Myocyte (in vitro differentiated cells): ENCODE measurements around the gene PAGR1. TPM values are rescaled to one million over a fixed set of nuclear protein-coding genes. Genes with fewer than 3 reads are reported as not detected.
A peak's percentile ranks its signal among the peaks of the same experiment; 100 is the strongest.
"Not testable (repeated sequence)": the region's sequence is repeated elsewhere in the genome, so short reads cannot be mapped to it uniquely, and the experiment has no call there.

ENCODE experiments used
- DNase-seq: peaks from one replicate; pipeline ENCODE4 v3.0.0-alpha.2; 2012; ENCODE audit warnings: low read depth
- total RNA-seq: library from RNA; depleted of rRNA; stranded (reverse); fragments of >200 nt; gene quantifications from 2 replicates; pipeline ENCODE4 v1.2.3, GENCODE V29; 2014

The PAGR1 gene
- total RNA-seq, 1 donor from 2014 or later = 38.4 TPM

DNA sequence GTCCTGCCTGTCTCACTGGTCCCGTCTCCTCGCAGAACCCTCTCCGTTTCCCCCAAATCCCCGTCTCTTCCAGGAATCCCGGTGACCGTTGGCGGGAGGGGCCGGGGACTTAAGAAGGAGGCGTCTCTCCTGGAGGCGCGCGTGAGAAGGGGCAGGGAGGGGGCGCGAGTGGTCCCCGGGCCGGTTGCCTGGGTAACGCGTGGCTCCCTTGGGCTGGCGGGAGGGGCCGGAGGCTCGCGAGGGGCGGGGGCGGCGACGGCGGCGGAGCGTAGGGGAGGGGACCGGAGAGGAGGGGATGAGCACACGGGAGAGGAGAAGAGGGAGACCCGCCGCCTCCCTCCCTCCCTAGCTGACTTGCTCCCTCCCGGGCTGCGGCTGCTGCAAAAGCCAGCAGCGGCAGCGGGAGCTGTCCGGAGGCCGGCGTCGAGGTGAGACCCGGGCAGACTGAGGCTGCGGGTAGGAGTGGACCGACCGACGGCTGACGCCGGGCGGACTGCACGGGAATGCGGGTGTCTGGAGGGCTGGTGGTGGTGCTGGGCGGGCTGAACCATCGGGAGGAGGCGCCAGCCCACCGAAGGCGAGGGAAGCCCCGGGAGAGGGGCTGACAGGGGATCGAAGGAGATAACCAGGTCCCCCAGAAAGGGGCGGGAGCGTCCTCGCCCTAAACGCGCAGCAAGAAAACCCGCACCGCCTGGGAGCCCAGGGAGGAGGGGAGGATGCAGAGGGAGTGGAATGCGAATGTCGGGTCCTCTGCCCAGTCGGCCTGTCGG is 3.9 kb upstream of the PAGR1 start, which contains the start of gene PRRT2:
Gene PRRT2, plus strand, starts transcription at position 298 of the 770 bp plus-strand sequence. CDS start 862 bp downstream, outside the sequence.
- DNase-seq = peak; percentile 56

DNA sequence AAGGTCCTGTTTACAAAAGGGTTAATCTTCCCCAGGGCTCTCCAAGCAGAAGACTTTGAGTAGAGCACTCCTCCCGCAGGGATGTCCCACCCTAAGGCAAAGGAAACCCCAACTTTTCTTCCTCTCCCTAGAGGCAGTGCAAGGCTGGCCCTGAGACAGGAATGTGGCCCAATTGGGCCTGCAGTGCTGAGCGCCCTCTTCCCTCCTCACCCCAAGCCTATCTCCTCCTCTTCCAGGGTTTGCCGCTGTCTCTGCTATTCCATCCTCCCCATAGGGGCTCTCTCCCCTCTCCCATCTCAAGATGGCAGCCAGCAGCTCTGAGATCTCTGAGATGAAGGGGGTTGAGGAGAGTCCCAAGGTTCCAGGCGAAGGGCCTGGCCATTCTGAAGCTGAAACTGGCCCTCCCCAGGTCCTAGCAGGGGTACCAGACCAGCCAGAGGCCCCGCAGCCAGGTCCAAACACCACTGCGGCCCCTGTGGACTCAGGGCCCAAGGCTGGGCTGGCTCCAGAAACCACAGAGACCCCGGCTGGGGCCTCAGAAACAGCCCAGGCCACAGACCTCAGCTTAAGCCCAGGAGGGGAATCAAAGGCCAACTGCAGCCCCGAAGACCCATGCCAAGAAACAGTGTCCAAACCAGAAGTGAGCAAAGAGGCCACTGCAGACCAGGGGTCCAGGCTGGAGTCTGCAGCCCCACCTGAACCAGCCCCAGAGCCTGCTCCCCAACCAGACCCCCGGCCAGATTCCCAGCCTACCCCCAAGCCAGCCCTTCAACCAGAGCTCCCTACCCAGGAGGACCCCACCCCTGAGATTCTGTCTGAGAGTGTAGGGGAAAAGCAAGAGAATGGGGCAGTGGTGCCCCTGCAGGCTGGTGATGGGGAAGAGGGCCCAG is 3.0 kb upstream of the PAGR1 start:
- no peak for DNase-seq

DNA sequence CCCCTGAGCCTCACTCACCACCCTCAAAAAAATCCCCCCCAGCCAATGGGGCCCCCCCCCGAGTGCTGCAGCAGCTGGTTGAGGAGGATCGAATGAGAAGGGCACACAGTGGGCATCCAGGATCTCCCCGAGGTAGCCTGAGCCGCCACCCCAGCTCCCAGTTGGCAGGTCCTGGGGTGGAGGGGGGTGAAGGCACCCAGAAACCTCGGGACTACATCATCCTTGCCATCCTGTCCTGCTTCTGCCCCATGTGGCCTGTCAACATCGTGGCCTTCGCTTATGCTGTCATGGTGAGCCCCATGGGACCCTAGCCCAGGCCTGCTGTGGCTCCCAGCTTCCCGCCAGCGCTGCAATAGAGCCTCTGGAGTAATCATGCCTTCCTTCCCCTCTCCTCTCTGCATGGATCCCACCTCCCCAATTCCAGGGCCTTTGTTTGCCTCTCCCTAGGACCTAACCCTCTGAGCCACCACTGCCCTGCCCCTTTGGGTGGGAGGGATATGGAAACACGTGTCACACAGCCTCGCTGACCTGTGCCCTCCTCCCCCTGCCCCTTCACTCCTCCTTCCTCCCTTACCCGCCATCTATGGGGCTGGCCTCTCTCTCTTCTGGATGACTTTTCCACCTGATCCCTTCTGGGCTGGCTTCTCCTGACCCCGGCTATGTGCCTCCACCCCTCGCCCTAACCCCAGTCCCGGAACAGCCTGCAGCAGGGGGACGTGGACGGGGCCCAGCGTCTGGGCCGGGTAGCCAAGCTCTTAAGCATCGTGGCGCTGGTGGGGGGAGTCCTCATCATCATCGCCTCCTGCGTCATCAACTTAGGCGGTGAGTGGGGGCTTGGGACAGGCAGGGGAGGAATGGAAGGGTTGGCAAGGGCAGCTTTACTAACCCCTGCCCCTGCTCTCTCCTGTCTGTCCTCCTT is 2.0 kb upstream of the PAGR1 start:
- no peak for DNase-seq

DNA sequence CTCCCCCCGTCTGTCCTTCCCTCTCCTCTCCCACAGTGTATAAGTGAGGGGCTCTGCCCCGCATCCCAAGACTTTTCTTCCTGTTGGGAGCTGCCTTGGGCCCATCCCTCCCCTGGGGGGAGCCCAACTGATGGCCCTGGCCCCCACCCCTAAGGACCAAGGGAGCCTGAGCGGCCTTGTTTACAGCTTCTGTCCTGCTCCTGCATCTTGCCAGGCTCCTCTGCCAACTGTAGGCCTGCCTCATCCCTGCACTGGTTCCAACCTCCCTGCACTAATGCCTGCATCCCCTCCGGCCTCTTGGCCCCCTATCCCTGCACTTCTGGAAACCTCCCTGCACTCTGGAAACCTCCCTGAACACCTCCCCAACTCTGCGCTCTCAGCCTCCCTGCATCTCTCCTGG is 1.4 kb upstream of the PAGR1 start:
- DNase-seq = no peak

DNA sequence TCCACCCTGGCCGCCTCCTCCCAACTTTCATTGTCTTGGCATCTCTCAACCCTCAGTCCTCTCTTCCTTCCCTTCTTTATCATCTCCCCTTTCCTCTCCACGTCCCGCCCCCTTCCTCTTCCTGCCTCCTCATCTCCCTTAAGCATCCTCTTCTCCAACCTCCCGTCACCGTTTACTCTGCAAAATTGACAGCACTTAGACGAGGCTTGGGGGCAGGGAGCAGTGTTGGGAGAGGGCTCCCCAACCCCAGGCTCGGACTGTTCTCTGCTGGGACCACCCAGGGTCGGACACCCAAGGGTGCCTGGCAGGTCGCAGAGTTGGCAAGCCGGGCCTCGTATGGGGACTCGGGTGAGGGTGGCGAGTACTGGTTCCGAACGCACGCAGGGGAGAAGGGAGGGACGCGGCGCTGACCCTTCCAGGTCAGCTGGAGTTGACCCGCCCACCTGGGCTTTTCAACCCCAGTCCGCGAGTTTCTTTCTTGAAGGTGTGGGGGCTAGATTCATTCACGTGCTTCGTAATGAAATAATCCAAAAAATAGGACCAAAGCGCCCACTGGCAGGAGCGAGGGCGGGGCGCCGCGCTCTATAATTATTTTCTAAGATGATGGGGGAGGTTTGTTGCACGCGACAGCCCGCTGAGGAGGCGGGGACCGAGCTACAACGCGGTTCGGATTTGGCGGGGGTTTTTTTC is 775 bp upstream of the PAGR1 start:
- DNase-seq = no peak

DNA sequence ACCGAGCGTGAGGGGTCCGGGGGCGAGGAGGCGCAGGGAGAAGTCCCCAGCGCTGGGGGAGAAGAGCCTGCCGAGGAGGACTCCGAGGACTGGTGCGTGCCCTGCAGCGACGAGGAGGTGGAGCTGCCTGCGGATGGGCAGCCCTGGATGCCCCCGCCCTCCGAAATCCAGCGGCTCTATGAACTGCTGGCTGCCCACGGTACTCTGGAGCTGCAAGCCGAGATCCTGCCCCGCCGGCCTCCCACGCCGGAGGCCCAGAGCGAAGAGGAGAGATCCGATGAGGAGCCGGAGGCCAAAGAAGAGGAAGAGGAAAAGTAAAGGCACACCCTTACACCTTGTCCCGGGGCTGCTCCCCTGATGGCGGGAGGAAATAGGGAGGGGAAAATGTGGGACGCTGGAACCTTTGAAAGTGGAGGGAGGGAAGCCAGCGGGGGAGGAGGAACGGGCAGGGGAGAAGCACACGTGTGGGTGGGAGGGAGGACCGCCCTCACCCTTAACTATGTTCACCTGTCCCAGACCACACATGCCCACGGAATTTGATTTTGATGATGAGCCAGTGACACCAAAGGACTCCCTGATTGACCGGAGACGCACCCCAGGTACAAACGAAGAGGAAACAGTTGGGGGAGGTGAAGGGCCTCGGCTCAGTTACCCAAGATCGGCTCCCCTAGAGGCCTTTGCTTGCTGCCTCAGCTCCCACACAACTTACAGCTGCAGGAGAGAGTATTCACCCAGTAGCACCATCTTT is 916 bp downstream of the PAGR1 start:
- peak; percentile 74 for DNase-seq

DNA sequence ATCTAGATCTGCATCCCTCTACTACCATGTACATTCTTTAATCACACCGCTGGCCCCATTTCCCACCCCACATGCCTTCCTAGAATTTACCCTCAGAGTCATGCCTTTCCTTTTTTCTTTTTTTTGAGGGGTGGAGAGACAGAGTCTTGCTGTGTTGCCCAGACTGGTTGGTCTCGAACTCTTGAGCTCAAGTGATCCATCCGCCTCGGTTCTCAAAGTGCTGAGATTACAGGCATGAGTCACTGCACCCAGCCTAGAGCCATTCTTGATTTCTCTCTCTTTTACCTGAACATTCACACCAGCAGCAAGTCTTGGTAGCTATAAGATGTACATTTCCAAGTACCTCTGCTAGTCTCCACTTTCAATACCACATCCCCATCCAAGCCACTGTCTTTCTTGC is 2.1 kb downstream of the PAGR1 start:
- DNase-seq = no peak

DNA sequence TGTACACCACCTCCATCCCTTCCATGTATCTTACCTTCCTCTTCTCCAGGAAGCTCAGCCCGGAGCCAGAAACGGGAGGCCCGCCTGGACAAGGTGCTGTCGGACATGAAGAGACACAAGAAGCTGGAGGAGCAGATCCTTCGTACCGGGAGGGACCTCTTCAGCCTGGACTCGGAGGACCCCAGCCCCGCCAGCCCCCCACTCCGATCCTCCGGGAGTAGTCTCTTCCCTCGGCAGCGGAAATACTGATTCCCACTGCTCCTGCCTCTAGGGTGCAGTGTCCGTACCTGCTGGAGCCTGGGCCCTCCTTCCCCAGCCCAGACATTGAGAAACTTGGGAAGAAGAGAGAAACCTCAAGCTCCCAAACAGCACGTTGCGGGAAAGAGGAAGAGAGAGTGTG is 3.6 kb downstream of the PAGR1 start:
- DNase-seq = peak; percentile 6

DNA sequence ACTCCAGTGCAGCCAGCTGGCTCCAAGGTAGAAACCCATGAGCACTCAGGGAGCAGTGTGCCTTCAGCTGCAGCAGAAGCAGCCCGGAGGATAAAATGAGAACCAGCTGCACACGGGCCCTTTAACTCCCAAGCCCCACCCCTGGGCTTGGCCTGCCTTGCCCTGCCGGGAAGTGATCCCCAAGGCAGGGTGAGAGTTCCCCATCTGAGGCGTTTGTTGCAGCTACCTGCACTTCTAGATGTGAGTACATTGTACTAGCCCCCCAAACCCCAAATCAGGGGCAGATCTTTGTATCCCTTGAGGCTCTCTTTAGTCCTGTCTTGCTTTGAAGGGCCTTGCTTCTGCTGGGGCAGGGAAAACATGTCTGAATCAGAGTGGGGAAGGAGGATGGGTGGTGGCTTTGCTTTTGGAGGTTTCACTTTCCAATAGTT is 4.3 kb downstream of the PAGR1 start, which contains the start of gene MVP:
Gene MVP, plus strand, starts transcription at position 192 of the 431 bp plus-strand sequence. CDS start 10,088 bp downstream, outside the sequence.
- peak; percentile 82 for DNase-seq

DNA sequence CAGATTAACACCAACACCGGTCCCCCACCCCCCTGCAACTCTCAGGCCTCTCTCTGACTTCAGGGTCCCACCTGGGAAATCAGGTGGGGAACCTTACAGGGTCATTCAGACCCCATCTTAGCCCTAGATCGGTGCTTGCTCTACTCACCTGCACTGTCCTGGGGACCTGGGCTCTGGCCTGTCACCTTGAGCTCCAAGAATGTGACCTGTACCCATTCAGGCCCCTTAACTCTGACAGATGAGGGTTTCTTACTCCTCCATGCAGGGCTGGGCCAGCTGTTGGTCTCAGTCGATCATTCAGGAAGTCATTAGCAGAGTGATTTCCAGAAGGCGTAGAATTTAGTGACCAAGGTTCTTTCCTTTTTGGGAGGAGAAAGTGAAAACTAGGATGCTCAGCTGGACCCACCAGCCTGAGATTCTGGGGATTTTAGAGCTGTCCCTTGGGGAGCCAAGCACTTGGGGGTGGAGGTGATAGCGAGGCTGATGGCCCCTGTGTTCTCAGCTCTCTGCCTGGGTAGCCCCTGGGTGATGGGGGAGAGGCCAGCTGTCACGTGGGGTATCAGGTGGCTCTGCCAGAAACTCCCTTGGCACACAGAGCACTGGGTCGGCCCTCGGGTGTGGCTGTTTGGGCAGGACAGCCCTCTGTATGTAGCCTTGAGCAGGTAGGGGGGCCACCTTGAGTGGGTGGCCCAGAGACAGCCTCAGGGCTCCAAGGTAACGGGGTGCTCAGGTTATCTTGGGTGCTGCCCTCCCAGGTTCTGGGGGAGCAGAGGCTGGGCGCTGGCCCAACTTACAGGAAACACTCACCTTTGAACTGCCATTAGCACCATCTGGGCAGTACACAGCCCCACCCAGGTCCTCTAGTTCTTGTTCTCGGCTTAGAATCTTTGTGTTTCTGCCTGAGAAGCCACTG is 5.0 kb downstream of the PAGR1 start:
- DNase-seq = peak; percentile 82

DNA sequence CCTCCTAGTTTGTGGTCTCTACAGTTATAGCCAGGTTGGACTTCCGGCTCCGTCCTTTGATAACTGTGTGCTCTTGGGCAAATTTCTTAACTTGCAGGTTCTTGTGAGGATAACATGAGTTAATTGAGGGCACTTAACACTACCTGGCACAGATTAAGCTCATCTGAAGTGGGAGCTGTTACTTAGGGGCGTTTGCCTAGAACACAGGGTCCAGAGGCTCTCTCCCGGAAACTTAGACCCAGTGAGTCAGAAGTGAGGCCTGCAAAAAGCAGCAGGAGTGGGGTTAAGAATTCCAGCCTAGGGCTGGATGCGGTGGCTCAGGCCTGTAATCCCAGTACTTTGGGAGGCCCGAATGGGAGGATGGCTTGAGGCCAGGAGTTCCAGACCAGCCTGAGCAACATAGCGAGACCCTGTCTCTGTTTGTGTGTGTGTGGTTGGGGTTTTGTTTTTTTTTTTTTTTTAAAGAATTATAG is 5.7 kb downstream of the PAGR1 start:
- DNase-seq = peak; percentile 85

DNA sequence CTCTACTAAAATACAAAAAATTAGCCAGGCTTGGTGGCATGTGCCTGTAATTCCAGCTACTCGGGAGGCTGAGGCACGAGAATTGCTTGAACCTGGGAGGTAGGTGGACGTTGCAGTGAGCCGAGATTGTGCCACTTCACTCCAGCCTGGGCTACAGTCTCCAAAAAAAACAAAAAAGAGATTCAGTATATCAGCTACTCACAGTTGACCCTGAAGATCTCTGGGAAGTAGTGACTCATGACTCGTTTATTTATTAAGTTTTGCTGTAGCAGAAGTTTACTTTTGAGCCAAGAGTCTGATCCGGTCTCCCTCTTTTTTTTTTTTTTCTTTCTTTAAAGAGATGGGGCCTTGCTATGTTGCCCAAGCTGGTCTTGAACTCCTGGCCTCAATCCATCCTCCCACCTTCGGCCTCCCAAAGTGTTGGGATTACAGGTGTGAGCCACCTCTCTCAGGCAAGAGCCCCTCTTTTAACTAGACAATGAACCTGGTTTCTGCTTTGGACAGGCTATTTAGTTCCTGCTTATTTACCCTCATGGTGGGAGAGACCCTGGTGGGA is 8.7 kb downstream of the PAGR1 start:
- peak; percentile 75 for DNase-seq

DNA sequence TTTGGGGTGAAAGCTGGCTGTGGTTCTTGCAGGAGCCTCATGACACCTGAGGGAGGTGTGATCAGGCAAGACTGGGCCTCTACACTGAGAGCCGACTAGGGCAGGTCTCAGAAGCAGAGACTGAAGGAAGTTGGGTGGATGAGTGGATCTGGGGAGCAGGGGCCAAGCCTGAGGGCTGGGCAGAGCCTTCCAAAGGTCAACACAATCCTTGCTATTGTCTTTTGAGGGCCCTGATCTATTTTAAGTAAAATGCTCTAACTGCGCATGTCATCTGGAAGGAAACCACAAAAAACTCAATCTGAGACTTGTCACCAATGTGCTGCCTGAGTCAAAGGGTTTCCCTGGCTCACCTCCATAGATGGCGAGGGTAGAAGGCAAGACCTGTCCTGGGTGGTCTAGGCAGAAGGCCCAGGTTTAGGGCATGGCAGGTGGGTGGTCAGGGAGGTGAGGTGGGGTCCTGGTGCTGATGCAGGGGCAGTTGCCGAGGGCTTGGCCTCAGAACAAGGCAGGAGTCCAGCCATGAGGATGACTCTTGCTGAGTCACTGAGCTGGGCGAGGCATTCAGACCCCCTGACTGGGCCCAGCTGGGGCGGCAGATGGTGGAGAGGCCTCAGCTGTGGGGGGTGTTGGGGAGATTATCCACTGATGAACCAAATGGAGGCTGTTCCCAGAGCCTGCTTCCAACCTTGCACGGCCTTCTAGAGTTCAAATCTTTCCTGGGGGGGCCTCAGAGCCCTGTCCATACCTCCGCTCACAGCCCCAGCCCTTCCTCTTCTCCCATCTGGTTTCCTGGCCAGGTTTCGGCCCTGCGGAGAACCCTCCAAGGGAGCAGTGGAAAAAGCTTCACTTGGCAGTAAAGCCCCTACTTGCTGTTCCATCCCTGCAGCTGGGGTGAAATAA is 9.4 kb downstream of the PAGR1 start:
- DNase-seq = peak; percentile 95

DNA sequence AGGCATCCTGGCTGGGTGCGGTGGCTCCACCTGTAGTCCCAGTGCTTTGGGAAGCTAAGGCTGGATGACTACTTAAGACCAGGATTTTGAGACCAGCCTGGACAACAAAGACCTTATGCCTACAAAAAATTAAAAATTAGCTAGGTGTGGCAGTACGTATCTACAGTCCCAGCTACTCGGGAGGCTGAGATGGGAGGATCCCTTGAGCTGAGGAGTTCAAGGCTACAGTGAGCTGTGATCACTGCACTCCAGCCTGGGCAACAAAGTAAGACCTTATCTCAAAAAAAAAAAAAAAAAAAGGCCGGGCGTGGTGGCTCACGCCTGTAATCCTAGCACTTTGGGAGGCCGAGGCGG is 10.4 kb downstream of the PAGR1 start:
- DNase-seq = no peak

DNA sequence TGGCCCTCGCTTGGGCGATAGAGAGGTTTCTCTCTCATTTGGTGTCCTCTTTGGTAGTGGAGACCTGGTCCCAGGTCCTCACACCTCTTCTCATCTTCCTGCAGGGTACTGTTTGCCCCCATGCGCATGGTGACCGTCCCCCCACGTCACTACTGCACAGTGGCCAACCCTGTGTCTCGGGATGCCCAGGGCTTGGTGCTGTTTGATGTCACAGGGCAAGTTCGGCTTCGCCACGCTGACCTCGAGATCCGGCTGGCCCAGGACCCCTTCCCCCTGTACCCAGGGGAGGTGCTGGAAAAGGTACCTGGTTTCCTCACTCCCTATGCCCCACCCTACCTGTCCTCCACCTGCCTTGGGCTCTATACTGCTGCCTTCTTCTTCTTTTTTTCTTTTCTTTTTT is 14.8 kb downstream of the PAGR1 start:
- no peak for DNase-seq

DNA sequence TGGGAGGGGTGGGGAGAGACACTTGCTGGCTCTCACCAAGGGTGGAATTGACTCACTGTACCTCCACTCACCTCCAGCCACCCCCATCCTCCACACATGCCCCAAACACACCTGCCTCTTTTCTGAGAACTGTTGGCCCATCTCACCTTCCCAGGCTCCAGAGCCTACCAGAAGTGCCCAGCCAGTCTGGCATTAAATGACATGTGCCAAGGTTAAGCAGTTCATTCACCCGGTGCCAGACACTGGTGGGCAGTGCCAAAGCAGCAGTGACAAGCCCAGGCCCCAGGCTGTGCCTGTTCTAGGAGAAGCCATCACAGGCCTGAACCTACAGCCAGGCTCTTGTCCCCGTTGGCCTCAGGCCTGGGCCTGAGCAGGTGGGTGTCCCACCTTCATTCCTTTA is 15.5 kb downstream of the PAGR1 start:
- DNase-seq = no peak

DNA sequence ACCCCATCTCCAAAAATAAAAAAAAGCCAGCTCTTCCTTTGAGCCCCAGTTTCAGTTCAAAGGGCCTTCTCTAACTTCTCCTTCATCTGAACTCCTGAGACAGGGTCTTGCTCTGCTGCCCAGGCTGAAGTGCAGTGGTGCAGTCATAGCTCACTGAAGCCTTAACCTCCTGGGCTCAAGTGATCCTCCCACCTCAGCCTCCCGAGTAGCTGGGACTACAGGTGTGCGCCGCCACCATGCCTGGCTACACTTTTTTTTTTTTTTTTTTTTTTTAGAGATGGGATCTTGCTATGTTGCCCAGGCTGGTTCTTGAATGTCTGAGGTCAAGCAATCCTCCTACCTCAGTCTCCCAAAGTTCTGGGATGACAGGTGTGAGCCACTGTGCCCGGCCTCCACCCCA is 17.3 kb downstream of the PAGR1 start:
- DNase-seq = not testable (repeated sequence)
